KMS-11 (cell line): ENCODE results near the gene RAB11A.

ENCODE experiments used
- H2AFZ ChIP-seq: fragments of 200-600 bp; sonication (generic); 2 replicates; pipeline ENCODE4 v1.6.1; 2016; ENCODE audit warnings: antibody characterized with exemption, mixed run types, low read depth
- H3K27ac ChIP-seq: fragments of 200-600 bp; sonication (generic); 2 replicates; pipeline ENCODE4 v1.6.1; 2016; ENCODE audit warnings: mild to moderate bottlenecking, mixed run types
- H3K27me3 ChIP-seq: fragments of 200-600 bp; sonication (generic); 2 replicates; pipeline ENCODE4 v1.6.1; 2017; ENCODE audit warnings: mild to moderate bottlenecking, low read depth, mixed run types, moderate library complexity; ENCODE audit not compliant: insufficient read depth
- H3K36me3 ChIP-seq: fragments of 200-600 bp; sonication (generic); 2 replicates; pipeline ENCODE4 v1.6.1; 2017; ENCODE audit warnings: mild to moderate bottlenecking, mixed run types; ENCODE audit not compliant: insufficient read depth
- H3K4me1 ChIP-seq: fragments of 200-600 bp; sonication (generic); 2 replicates; pipeline ENCODE4 v1.6.1; 2016; ENCODE audit warnings: mild to moderate bottlenecking, low read depth, mixed run types; ENCODE audit not compliant: poor library complexity, severe bottlenecking
- H3K4me2 ChIP-seq: fragments of 200-600 bp; sonication (generic); 2 replicates; pipeline ENCODE4 v1.7.0; 2016; ENCODE audit warnings: mild to moderate bottlenecking, mixed run types
- H3K4me3 ChIP-seq: fragments of 200-600 bp; sonication (generic); IDR thresholded peaks from 2 replicates; pipeline ENCODE4 v1.6.1; 2017; ENCODE audit warnings: low read depth, low read length, mixed read lengths; ENCODE audit not compliant: insufficient read depth
- H3K79me2 ChIP-seq: fragments of 200-600 bp; sonication (generic); 2 replicates; pipeline ENCODE4 v1.6.1; 2016; ENCODE audit warnings: low read depth, mixed run types; ENCODE audit not compliant: insufficient read depth
- H3K9ac ChIP-seq: fragments of 200-600 bp; sonication (generic); 2 replicates; pipeline ENCODE4 v1.6.1; 2016; ENCODE audit warnings: mild to moderate bottlenecking, mixed run types
- H4K20me1 ChIP-seq: fragments of 200-600 bp; sonication (generic); 2 replicates; pipeline ENCODE4 v1.6.1; 2016; ENCODE audit warnings: mild to moderate bottlenecking, mixed run types; ENCODE audit not compliant: insufficient read depth
- CTCF ChIP-seq: fragments of 200-600 bp; sonication (generic); conservative IDR thresholded peaks from 2 replicates; pipeline ENCODE4 v1.6.1; 2017; ENCODE audit warnings: low read depth, mild to moderate bottlenecking, antibody characterized with exemption, low read length, moderate library complexity, mixed read lengths

Gene RAB11A

GRCh38 chr15:65902373-65902772 is 33.1 kb downstream of the RAB11A start:
- H3K36me3 ChIP-seq, result no peaks in the 10 kb centered on the region
- no peak overlapping the region for H3K4me2 ChIP-seq
- no peak overlapping the region for H2AFZ ChIP-seq
- no peak overlapping the region for H3K4me3 ChIP-seq
- peaks cover 9% of the 10 kb centered on the region for H3K4me1 ChIP-seq
- no peak overlapping the region for H3K27ac ChIP-seq
- no peak overlapping the region for H3K9ac ChIP-seq
- no peaks in the 10 kb centered on the region for H4K20me1 ChIP-seq
- no peak for TF ChIP-seq CTCF
- H3K27me3 ChIP-seq, result no peaks in the 10 kb centered on the region
- H3K79me2 ChIP-seq, result no peaks in the 10 kb centered on the region

- Histone ChIP-seq H3K9ac (no peak overlapping the region), H3K4me1 (peaks cover 9% of the 10 kb centered on the region), H3K4me3 (no peak overlapping the region), H3K27me3 (no peaks in the 10 kb centered on the region), H3K27ac (no peak overlapping the region), H2AFZ (no peak overlapping the region), H3K36me3 (no peaks in the 10 kb centered on the region), H4K20me1 (no peaks in the 10 kb centered on the region), H3K79me2 (no peaks in the 10 kb centered on the region), H3K4me2 (no peak overlapping the region; the same call in 1 of the 2 replicates)
- no peak for TF ChIP-seq CTCF
These were observed 34.2 kb downstream of the RAB11A start for GRCh38 chr15:65903296-65904073.

- no peaks in the 10 kb centered on the region for H3K36me3 ChIP-seq
- no peak overlapping the region for H2AFZ ChIP-seq
- H3K9ac ChIP-seq, result no peak overlapping the region
- no peaks in the 10 kb centered on the region for H4K20me1 ChIP-seq
- H3K4me3 ChIP-seq, result no peak overlapping the region
- no peaks in the 10 kb centered on the region for H3K79me2 ChIP-seq
- no peak overlapping the region for H3K27ac ChIP-seq
- H3K4me1 ChIP-seq, result peaks cover 9% of the 10 kb centered on the region
- no peak for TF ChIP-seq CTCF
- H3K27me3 ChIP-seq, result no peaks in the 10 kb centered on the region
- no peak overlapping the region for H3K4me2 ChIP-seq
These were observed 35.0 kb downstream of the RAB11A start for GRCh38 chr15:65904301-65904700.

- Histone ChIP-seq H3K27me3 (no peaks in the 10 kb centered on the region), H3K9ac (no peak overlapping the region), H3K36me3 (no peaks in the 10 kb centered on the region), H3K4me1 (peaks cover 9% of the 10 kb centered on the region), H4K20me1 (no peaks in the 10 kb centered on the region), H3K4me2 (no peak overlapping the region), H3K4me3 (no peak overlapping the region), H2AFZ (no peak overlapping the region), H3K79me2 (no peaks in the 10 kb centered on the region), H3K27ac (no peak overlapping the region)
- TF ChIP-seq CTCF, result no peak
These were observed 37.1 kb downstream of the RAB11A start for GRCh38 chr15:65906396-65906795.
